HepG2 (cell line): Measurements from ENCODE around the gene DNAJC5. TPM values are rescaled to one million over a fixed set of nuclear protein-coding genes. Genes with fewer than 3 reads are reported as not detected.

ENCODE experiments used
- BRCA1 ChIP-seq: sonication (generic); formaldehyde crosslinking; IDR thresholded peaks from 2 replicates; pipeline ENCODE4 v1.4.0; 2020; ENCODE audit warnings: missing genetic modification reagents
- CBX1 ChIP-seq: IDR thresholded peaks from one replicate; pipeline ENCODE4 v1.6.1; 2016; ENCODE audit warnings: antibody characterized with exemption, low read depth
- GZF1 ChIP-seq: sonication (generic); formaldehyde crosslinking; IDR thresholded peaks from 2 replicates; pipeline ENCODE4 v1.5.1; 2020; ENCODE audit warnings: mild to moderate bottlenecking, missing genetic modification reagents
- HOXA9 ChIP-seq: sonication (generic); formaldehyde crosslinking; IDR thresholded peaks from 2 replicates; pipeline ENCODE4 v1.8.1; 2022; ENCODE audit warnings: missing genetic modification reagents, mild to moderate bottlenecking, moderate library complexity, borderline replicate concordance
- IRX3 ChIP-seq: sonication (generic); formaldehyde crosslinking; IDR thresholded peaks from 2 replicates; pipeline ENCODE4 v1.8.1; 2023; ENCODE audit warnings: mild to moderate bottlenecking, low read depth, missing genetic modification reagents, borderline replicate concordance
- KLF12 ChIP-seq: sonication (generic); formaldehyde crosslinking; IDR thresholded peaks from 2 replicates; pipeline ENCODE4 v1.4.0; 2020; ENCODE audit warnings: missing genetic modification reagents, borderline replicate concordance
- SYNCRIP ChIP-seq: fragments of 200-400 bp; formaldehyde crosslinking; IDR thresholded peaks from 2 replicates; pipeline ENCODE4 v1.6.1; 2018; ENCODE audit warnings: mild to moderate bottlenecking, low read depth, low read length; ENCODE audit not compliant: insufficient read depth
- TOPORS ChIP-seq: sonication (generic); formaldehyde crosslinking; IDR thresholded peaks from 2 replicates; pipeline ENCODE4 v1.8.0; 2023; ENCODE audit warnings: mild to moderate bottlenecking, missing genetic modification reagents
- ZBTB20 ChIP-seq: sonication (generic); formaldehyde crosslinking; IDR thresholded peaks from 2 replicates; pipeline ENCODE4 v1.8.1; 2023; ENCODE audit warnings: missing genetic modification reagents, low read depth, mild to moderate bottlenecking, borderline replicate concordance
- ZBTB21 ChIP-seq: sonication (generic); formaldehyde crosslinking; IDR thresholded peaks from 2 replicates; pipeline ENCODE4 v1.4.0; 2020; ENCODE audit warnings: missing genetic modification reagents
- ZBTB8A ChIP-seq: sonication (generic); formaldehyde crosslinking; IDR thresholded peaks from 2 replicates; pipeline ENCODE4 v1.4.0; 2020; ENCODE audit warnings: mild to moderate bottlenecking, low read depth, missing genetic modification reagents, borderline replicate concordance
- ZNF670 ChIP-seq: sonication (generic); formaldehyde crosslinking; IDR thresholded peaks from 2 replicates; pipeline ENCODE4 v1.8.0; 2022; ENCODE audit warnings: mild to moderate bottlenecking, missing genetic modification reagents, borderline replicate concordance
- ZSCAN30 ChIP-seq: sonication (generic); formaldehyde crosslinking; IDR thresholded peaks from 2 replicates; pipeline ENCODE4 v1.5.0; 2020; ENCODE audit warnings: mild to moderate bottlenecking, missing genetic modification reagents
- polyA plus RNA-seq, 8 experiments: library from polyadenylated mRNA; depleted of rRNA in 3 of 8; stranded (reverse) in 7 of 8; unstranded in 1 of 8; fragments of >200 nt; fragmentation: Illumina TruSeq in 4 of 8; extraction: Trizol in 4 of 8; gene quantifications; 2 replicates each; pipeline versions ENCODE4 v1.2.1 to v1.2.3, GENCODE V29; 2011 to 2016; ENCODE audit warnings: low read depth in 4 of 8, missing spikeins in 1 of 8, mixed read lengths in 1 of 8; ENCODE audit not compliant: insufficient read depth in 1 of 8
- total RNA-seq, 5 experiments: library from RNA; depleted of rRNA; stranded (reverse); fragments of >200 nt; fragmentation: Illumina TruSeq; extraction: Trizol; gene quantifications; 2 replicates each; pipeline ENCODE4 v1.2.3, GENCODE V29; 2016; ENCODE audit warnings: low read depth in 1 of 5
- TF ChIP-seq, protein P1 (sequence below): sonication (generic); formaldehyde crosslinking; IDR thresholded peaks from 2 replicates; pipeline ENCODE4 v1.8.1; 2023; ENCODE audit warnings: mild to moderate bottlenecking, inconsistent platforms, moderate library complexity, missing genetic modification reagents, borderline replicate concordance
- TF ChIP-seq, protein P2 (sequence below): IDR thresholded peaks from 2 replicates; pipeline ENCODE4 v1.6.1; 2016
- TF ChIP-seq, protein P3 (sequence below): sonication (generic); formaldehyde crosslinking; IDR thresholded peaks from 2 replicates; pipeline ENCODE4 v1.8.1; 2023; ENCODE audit warnings: mild to moderate bottlenecking, missing genetic modification reagents, borderline replicate concordance
- TF ChIP-seq, protein P4 (sequence below): sonication (generic); formaldehyde crosslinking; IDR thresholded peaks from 2 replicates; pipeline ENCODE4 v1.4.0; 2020; ENCODE audit warnings: missing genetic modification reagents
- TF ChIP-seq, protein P5 (sequence below): sonication (generic); formaldehyde crosslinking; conservative IDR thresholded peaks from 2 replicates; pipeline ENCODE4 v1.4.0; 2020; ENCODE audit warnings: missing genetic modification reagents
- TF ChIP-seq, protein P6 (sequence below): IDR thresholded peaks from 2 replicates; pipeline ENCODE4 v1.6.1; 2016; ENCODE audit warnings: missing compliant biosample characterization, missing genetic modification reagents, borderline replicate concordance

DNAJC5 gene
- total and polyA plus RNA-seq, 2 of the 13 experiments (the other 11 are each of a cell fraction or from before 2014, with no cell fraction given) = 42.8 to 64.5 TPM

DNA sequence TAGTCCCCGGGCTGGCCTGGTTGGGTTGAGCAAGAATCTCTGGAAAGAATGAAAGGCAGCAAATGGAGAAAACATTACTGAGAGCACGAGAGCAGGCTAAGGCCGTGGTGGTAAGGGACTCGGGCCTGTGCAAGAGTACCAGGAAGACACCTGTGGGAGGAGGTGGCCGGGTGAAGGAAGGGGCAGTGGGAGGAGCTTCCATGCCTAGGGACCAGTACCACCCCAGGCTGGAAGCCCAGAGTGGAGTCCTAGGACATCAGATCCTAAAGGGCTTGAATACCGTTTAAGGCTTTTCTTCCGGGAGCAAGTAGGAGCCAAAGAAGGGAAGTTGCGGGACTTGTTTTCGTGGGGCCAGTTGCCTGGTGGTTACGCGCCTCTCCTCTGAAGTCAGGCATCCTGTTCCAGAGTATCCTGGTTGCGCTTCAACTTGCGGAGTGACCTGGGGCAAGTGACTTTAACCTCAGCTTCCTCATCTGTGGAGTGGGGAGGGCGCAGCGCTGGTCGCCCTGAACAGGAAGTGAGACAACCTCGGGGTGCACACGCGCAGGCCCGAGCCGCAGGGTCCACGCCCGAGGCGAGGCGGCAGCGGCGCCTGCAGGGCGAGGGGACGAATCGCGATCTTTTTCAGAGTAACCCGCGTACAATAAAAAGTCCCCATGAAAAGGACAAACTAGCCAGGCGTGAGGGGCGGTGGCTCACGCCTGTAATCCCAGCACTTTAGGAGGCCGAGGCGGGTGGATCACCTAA is 31.0 kb upstream of the DNAJC5 start (continued):
- TF ChIP-seq ZBTB21 (0 out of 2 replicates have a peak, but pooled peaks have one; percentile 25), BRCA1 (CRISPR knock-in tag) (no peak), KLF12 (CRISPR knock-in tag) (peak; percentile 78), GZF1 (CRISPR knock-in tag) (peak; percentile 63; the same call in 1 of the 2 replicates), ZBTB8A (peak; percentile 96), ZNF670 (CRISPR knock-in tag) (peak; percentile 88), SYNCRIP (no peak), ZBTB20 (peak; percentile 74), IRX3 (CRISPR knock-in tag) (0 out of 2 replicates have a peak, but pooled peaks have one; percentile 22), HOXA9 (CRISPR knock-in tag) (no peak), ZSCAN30 (CRISPR knock-in tag) (peak; percentile 96; the same call in 1 of the 2 replicates), TOPORS (CRISPR knock-in tag) (no peak), CBX1 (peak; percentile 33)
- TF ChIP-seq, protein P1, sequence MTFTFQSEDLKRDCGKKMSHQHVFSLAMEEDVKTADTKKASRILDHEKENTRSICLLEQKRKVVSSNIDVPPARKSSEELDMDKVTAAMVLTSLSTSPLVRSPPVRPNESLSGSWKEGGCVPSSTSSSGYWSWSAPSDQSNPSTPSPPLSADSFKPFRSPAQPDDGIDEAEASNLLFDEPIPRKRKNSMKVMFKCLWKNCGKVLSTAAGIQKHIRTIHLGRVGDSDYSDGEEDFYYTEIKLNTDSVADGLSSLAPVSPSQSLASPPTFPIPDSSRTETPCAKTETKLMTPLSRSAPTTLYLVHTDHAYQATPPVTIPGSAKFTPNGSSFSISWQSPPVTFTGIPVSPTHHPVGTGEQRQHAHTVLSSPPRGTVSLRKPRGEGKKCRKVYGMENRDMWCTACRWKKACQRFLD (CRISPR knock-in tag) = no peak; the same call in 1 of the 2 replicates
- TF ChIP-seq, protein P2, sequence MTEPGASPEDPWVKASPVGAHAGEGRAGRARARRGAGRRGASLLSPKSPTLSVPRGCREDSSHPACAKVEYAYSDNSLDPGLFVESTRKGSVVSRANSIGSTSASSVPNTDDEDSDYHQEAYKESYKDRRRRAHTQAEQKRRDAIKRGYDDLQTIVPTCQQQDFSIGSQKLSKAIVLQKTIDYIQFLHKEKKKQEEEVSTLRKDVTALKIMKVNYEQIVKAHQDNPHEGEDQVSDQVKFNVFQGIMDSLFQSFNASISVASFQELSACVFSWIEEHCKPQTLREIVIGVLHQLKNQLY (CRISPR knock-in tag) = peak; percentile 54; the same call in 1 of the 2 replicates
- TF ChIP-seq, protein P3, sequence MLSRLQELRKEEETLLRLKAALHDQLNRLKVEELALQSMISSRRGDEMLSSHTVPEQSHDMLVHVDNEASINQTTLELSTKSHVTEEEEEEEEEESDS = no peak
- TF ChIP-seq, protein P4, sequence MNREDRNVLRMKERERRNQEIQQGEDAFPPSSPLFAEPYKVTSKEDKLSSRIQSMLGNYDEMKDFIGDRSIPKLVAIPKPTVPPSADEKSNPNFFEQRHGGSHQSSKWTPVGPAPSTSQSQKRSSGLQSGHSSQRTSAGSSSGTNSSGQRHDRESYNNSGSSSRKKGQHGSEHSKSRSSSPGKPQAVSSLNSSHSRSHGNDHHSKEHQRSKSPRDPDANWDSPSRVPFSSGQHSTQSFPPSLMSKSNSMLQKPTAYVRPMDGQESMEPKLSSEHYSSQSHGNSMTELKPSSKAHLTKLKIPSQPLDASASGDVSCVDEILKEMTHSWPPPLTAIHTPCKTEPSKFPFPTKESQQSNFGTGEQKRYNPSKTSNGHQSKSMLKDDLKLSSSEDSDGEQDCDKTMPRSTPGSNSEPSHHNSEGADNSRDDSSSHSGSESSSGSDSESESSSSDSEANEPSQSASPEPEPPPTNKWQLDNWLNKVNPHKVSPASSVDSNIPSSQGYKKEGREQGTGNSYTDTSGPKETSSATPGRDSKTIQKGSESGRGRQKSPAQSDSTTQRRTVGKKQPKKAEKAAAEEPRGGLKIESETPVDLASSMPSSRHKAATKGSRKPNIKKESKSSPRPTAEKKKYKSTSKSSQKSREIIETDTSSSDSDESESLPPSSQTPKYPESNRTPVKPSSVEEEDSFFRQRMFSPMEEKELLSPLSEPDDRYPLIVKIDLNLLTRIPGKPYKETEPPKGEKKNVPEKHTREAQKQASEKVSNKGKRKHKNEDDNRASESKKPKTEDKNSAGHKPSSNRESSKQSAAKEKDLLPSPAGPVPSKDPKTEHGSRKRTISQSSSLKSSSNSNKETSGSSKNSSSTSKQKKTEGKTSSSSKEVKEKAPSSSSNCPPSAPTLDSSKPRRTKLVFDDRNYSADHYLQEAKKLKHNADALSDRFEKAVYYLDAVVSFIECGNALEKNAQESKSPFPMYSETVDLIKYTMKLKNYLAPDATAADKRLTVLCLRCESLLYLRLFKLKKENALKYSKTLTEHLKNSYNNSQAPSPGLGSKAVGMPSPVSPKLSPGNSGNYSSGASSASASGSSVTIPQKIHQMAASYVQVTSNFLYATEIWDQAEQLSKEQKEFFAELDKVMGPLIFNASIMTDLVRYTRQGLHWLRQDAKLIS (CRISPR knock-in tag) = no peak
- TF ChIP-seq, protein P5, sequence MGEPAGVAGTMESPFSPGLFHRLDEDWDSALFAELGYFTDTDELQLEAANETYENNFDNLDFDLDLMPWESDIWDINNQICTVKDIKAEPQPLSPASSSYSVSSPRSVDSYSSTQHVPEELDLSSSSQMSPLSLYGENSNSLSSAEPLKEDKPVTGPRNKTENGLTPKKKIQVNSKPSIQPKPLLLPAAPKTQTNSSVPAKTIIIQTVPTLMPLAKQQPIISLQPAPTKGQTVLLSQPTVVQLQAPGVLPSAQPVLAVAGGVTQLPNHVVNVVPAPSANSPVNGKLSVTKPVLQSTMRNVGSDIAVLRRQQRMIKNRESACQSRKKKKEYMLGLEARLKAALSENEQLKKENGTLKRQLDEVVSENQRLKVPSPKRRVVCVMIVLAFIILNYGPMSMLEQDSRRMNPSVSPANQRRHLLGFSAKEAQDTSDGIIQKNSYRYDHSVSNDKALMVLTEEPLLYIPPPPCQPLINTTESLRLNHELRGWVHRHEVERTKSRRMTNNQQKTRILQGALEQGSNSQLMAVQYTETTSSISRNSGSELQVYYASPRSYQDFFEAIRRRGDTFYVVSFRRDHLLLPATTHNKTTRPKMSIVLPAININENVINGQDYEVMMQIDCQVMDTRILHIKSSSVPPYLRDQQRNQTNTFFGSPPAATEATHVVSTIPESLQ (CRISPR knock-in tag) = no peak
- TF ChIP-seq, protein P6, sequence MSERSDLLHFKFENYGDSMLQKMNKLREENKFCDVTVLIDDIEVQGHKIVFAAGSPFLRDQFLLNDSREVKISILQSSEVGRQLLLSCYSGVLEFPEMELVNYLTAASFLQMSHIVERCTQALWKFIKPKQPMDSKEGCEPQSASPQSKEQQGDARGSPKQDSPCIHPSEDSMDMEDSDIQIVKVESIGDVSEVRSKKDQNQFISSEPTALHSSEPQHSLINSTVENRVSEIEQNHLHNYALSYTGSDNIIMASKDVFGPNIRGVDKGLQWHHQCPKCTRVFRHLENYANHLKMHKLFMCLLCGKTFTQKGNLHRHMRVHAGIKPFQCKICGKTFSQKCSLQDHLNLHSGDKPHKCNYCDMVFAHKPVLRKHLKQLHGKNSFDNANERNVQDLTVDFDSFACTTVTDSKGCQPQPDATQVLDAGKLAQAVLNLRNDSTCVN = peak; percentile 82; the same call in 1 of the 2 replicates
